Measurements from ENCODE around the gene ZKSCAN1. TPM values are rescaled to one million over a fixed set of nuclear protein-coding genes. Genes with fewer than 3 reads are reported as not detected.

The ZKSCAN1 gene
- polyA plus RNA-seq, 2 donors = 10.5 to 25.0 TPM

GRCh38 chr7:100049441-100050291 is 34.3 kb downstream of the ZKSCAN1 start, which contains the start of gene ZSCAN21:
TSS of gene ZSCAN21 (plus strand) at chr7:100049774. CDS start at chr7:100057007, 7,233 bp downstream.
- H3K27ac ChIP-seq (ENCODE audit: low read depth in 2 of 2, low read length in 1 of 2) = peak within 1 kb of the TSS; percentile 92 to 99
- WGBS, 2 donors = 1% methylated on average over 46 to 47 of the region's 47 CpGs
- H3K36me3 ChIP-seq (ENCODE audit: control insufficient read depth in 2 of 2, insufficient read depth in 2 of 2, low read length in 1 of 2) = no peaks in the 10 kb centered on the region
- H3K27me3 ChIP-seq (ENCODE audit: control insufficient read depth in 1 of 2, insufficient read depth in 2 of 2, low read length in 2 of 2) = no peaks in the 10 kb centered on the region
- peak within 1 kb of the TSS; percentile 58 to 86 for H3K4me3 ChIP-seq (ENCODE audit: low read depth in 1 of 2, low read length in 2 of 2)
- no peaks in the 10 kb centered on the region for H3K4me1 ChIP-seq (ENCODE audit: control insufficient read depth in 2 of 2, insufficient read depth in 2 of 2, low read length in 1 of 2)
- no peaks in the 10 kb centered on the region for H3K9me3 ChIP-seq (ENCODE audit: control insufficient read depth in 2 of 2, insufficient read depth in 1 of 2, low read depth in 1 of 2, low read length in 1 of 2)

GRCh38 chr7:100051611-100052010 is 36.2 kb downstream of the ZKSCAN1 start:
- Histone ChIP-seq H3K36me3 (ENCODE audit: control insufficient read depth in 2 of 2, insufficient read depth in 2 of 2, low read length in 1 of 2) (no peaks in the 10 kb centered on the region), H3K27ac (ENCODE audit: low read depth in 2 of 2, low read length in 1 of 2) (no peak overlapping the region), H3K9me3 (ENCODE audit: control insufficient read depth in 2 of 2, insufficient read depth in 1 of 2, low read depth in 1 of 2, low read length in 1 of 2) (no peaks in the 10 kb centered on the region), H3K4me3 (ENCODE audit: low read depth in 1 of 2, low read length in 2 of 2) (no peak overlapping the region), H3K27me3 (ENCODE audit: control insufficient read depth in 1 of 2, insufficient read depth in 2 of 2, low read length in 2 of 2) (no peaks in the 10 kb centered on the region), H3K4me1 (ENCODE audit: control insufficient read depth in 2 of 2, insufficient read depth in 2 of 2, low read length in 1 of 2) (no peaks in the 10 kb centered on the region)
- WGBS, 2 donors = 68 to 86% methylated on average over 3 of the region's 3 CpGs

- Histone ChIP-seq H3K36me3 (ENCODE audit: control insufficient read depth in 2 of 2, insufficient read depth in 2 of 2, low read length in 1 of 2) (peaks cover 6 to 7% of the 10 kb centered on the region in 2 donors), H3K9me3 (ENCODE audit: control insufficient read depth in 2 of 2, insufficient read depth in 1 of 2, low read depth in 1 of 2, low read length in 1 of 2) (no peaks in the 10 kb centered on the region), H3K4me1 (ENCODE audit: control insufficient read depth in 2 of 2, insufficient read depth in 2 of 2, low read length in 1 of 2) (peaks cover 0 to 2% of the 10 kb centered on the region in 2 donors), H3K27ac (ENCODE audit: low read depth in 2 of 2, low read length in 1 of 2) (no peak overlapping the region), H3K4me3 (ENCODE audit: low read depth in 1 of 2, low read length in 2 of 2) (no peak overlapping the region), H3K27me3 (ENCODE audit: control insufficient read depth in 1 of 2, insufficient read depth in 2 of 2, low read length in 2 of 2) (no peaks in the 10 kb centered on the region)
- 30 to 42% methylated on average over 3 of the region's 3 CpGs for WGBS, 2 donors
Observed at GRCh38 chr7:100053215-100053614, 37.8 kb downstream of the ZKSCAN1 start.

DNA sequence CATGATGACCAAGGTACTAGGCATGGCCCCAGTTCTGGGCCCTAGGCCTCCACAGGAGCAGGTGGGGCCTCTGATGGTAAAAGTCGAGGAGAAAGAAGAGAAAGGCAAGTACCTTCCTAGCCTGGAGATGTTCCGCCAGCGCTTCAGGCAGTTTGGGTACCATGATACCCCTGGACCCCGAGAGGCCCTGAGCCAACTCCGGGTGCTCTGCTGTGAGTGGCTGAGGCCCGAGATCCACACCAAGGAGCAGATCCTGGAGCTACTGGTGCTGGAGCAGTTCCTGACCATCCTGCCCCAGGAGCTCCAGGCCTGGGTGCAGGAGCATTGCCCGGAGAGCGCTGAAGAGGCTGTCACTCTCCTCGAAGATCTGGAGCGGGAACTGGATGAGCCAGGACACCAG is 41.6 kb downstream of the ZKSCAN1 start:
- Histone ChIP-seq H3K36me3 (ENCODE audit: control insufficient read depth in 2 of 2, insufficient read depth in 2 of 2, low read length in 1 of 2) (peaks cover 8 to 13% of the 10 kb centered on the region in 2 donors), H3K9me3 (ENCODE audit: control insufficient read depth in 2 of 2, insufficient read depth in 1 of 2, low read depth in 1 of 2, low read length in 1 of 2) (no peaks in the 10 kb centered on the region)
- WGBS, 2 donors = 93 to 95% methylated on average over 10 of the region's 10 CpGs

DNA sequence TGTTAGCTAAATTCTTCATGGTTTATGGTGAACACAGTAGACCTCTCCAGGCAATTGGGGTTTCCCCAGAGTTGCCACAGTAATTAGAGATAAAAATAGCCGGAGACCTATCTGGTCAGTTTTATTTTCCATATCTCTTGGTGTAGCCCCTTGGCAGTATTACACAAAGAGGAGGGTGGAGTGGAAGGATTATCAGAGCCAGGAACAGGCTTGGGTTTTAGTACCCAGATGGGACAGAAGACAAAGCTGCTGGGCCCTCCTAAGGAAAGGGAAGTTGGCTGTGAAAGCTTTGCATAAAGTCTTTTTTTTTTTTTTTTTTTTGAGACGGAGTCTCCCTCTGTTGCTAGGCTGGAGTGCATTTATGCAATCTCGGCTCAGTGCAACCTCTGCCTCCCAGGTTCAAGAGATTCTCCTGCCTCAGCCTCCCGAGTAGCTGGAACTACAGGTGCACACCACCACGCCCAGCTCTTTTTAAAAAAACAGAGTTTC is 43.9 kb downstream of the ZKSCAN1 start:
- Histone ChIP-seq H3K4me3 (ENCODE audit: low read depth in 1 of 2, low read length in 2 of 2) (no peak overlapping the region), H3K27ac (ENCODE audit: low read depth in 2 of 2, low read length in 1 of 2) (no peak overlapping the region), H3K9me3 (ENCODE audit: control insufficient read depth in 2 of 2, insufficient read depth in 1 of 2, low read depth in 1 of 2, low read length in 1 of 2) (no peaks in the 10 kb centered on the region), H3K27me3 (ENCODE audit: control insufficient read depth in 1 of 2, insufficient read depth in 2 of 2, low read length in 2 of 2) (no peaks in the 10 kb centered on the region), H3K36me3 (ENCODE audit: control insufficient read depth in 2 of 2, insufficient read depth in 2 of 2, low read length in 1 of 2) (peaks cover 13 to 17% of the 10 kb centered on the region in 2 donors), H3K4me1 (ENCODE audit: control insufficient read depth in 2 of 2, insufficient read depth in 2 of 2, low read length in 1 of 2) (peaks cover 0 to 2% of the 10 kb centered on the region in 2 donors)
- WGBS, 2 donors = 90 to 93% methylated on average over 5 of the region's 5 CpGs

More for the DNA sequence above, 41.6 kb downstream of the ZKSCAN1 start:
- Histone ChIP-seq H3K27ac (ENCODE audit: low read depth in 2 of 2, low read length in 1 of 2) (no peak overlapping the region), H3K27me3 (ENCODE audit: control insufficient read depth in 1 of 2, insufficient read depth in 2 of 2, low read length in 2 of 2) (no peaks in the 10 kb centered on the region), H3K4me1 (ENCODE audit: control insufficient read depth in 2 of 2, insufficient read depth in 2 of 2, low read length in 1 of 2) (peaks cover 0 to 2% of the 10 kb centered on the region in 2 donors), H3K4me3 (ENCODE audit: low read depth in 1 of 2, low read length in 2 of 2) (no peak overlapping the region)

DNA sequence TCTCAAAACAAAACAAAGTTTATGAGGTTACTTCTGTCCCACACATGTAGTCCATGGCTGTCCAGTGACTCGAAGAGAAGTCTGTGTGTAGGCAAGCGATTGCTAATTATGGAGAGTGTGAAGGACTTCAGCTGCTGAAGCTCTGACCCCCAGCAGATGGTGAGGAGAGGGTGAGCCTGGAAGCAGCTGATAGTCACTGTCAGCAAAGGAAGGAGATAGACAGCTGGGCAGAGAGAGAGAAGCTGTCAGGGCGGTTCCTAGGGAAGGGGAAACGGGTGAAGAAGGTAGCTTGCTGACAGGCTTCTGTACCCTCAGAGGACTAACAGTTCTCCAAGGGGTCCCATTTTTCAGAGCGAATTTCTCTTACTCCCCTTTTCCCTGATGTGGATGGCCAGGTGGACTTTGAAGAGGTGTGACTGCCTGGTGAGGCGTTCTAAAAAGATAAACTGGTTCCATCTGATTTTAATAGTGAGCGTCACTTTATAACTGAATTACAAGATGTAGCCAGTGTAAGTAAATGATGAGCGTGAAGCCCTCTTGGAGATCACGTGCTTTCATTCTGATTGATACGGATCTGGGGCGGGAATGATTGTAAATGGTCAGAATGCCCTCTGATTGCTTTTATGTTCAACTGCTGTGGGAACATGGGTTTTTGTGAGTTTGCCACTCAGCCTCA is 46.3 kb downstream of the ZKSCAN1 start:
- Histone ChIP-seq H3K27ac (ENCODE audit: low read depth in 2 of 2, low read length in 1 of 2) (no peak overlapping the region), H3K4me3 (ENCODE audit: low read depth in 1 of 2, low read length in 2 of 2) (no peak overlapping the region), H3K27me3 (ENCODE audit: control insufficient read depth in 1 of 2, insufficient read depth in 2 of 2, low read length in 2 of 2) (no peaks in the 10 kb centered on the region), H3K4me1 (ENCODE audit: control insufficient read depth in 2 of 2, insufficient read depth in 2 of 2, low read length in 1 of 2) (peaks cover 0 to 2% of the 10 kb centered on the region in 2 donors), H3K36me3 (ENCODE audit: control insufficient read depth in 2 of 2, insufficient read depth in 2 of 2, low read length in 1 of 2) (peaks cover 16 to 21% of the 10 kb centered on the region in 2 donors), H3K9me3 (ENCODE audit: control insufficient read depth in 2 of 2, insufficient read depth in 1 of 2, low read depth in 1 of 2, low read length in 1 of 2) (no peaks in the 10 kb centered on the region)
- 93 to 94% methylated on average over 11 of the region's 11 CpGs for WGBS, 2 donors

- Histone ChIP-seq H3K36me3 (ENCODE audit: control insufficient read depth in 2 of 2, insufficient read depth in 2 of 2, low read length in 1 of 2) (peaks cover 9 to 12% of the 10 kb centered on the region in 2 donors), H3K27ac (ENCODE audit: low read depth in 2 of 2, low read length in 1 of 2) (no peak overlapping the region), H3K4me1 (ENCODE audit: control insufficient read depth in 2 of 2, insufficient read depth in 2 of 2, low read length in 1 of 2) (no peaks in the 10 kb centered on the region), H3K9me3 (ENCODE audit: control insufficient read depth in 2 of 2, insufficient read depth in 1 of 2, low read depth in 1 of 2, low read length in 1 of 2) (no peaks in the 10 kb centered on the region), H3K27me3 (ENCODE audit: control insufficient read depth in 1 of 2, insufficient read depth in 2 of 2, low read length in 2 of 2) (no peaks in the 10 kb centered on the region), H3K4me3 (ENCODE audit: low read depth in 1 of 2, low read length in 2 of 2) (no peak overlapping the region)
- WGBS, 2 donors = 92 to 98% methylated on average over 4 of the region's 4 CpGs
Observed at GRCh38 chr7:100063376-100063775, 48.0 kb downstream of the ZKSCAN1 start.

DNA sequence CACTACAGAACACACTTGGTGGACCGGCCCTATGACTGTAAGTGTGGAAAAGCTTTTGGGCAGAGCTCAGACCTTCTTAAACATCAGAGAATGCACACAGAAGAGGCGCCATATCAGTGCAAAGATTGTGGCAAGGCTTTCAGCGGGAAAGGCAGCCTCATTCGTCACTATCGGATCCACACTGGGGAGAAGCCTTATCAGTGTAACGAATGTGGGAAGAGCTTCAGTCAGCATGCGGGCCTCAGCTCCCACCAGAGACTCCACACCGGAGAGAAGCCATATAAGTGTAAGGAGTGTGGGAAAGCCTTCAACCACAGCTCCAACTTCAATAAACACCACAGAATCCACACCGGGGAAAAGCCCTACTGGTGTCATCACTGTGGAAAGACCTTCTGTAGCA is 48.8 kb downstream of the ZKSCAN1 start:
- H3K36me3 ChIP-seq (ENCODE audit: control insufficient read depth in 2 of 2, insufficient read depth in 2 of 2, low read length in 1 of 2) = peaks cover 9 to 12% of the 10 kb centered on the region in 2 donors
- H3K9me3 ChIP-seq (ENCODE audit: control insufficient read depth in 2 of 2, insufficient read depth in 1 of 2, low read depth in 1 of 2, low read length in 1 of 2) = no peaks in the 10 kb centered on the region
- H3K27ac ChIP-seq (ENCODE audit: low read depth in 2 of 2, low read length in 1 of 2) = no peak overlapping the region
- H3K27me3 ChIP-seq (ENCODE audit: control insufficient read depth in 1 of 2, insufficient read depth in 2 of 2, low read length in 2 of 2) = no peaks in the 10 kb centered on the region
- WGBS, 2 donors = 91 to 93% methylated on average over 9 of the region's 9 CpGs
- H3K4me1 ChIP-seq (ENCODE audit: control insufficient read depth in 2 of 2, insufficient read depth in 2 of 2, low read length in 1 of 2) = no peaks in the 10 kb centered on the region
- H3K4me3 ChIP-seq (ENCODE audit: low read depth in 1 of 2, low read length in 2 of 2) = no peak overlapping the region

GRCh38 chr7:100065452-100066186 is 50.2 kb downstream of the ZKSCAN1 start:
- H3K4me1 ChIP-seq (ENCODE audit: control insufficient read depth in 2 of 2, insufficient read depth in 2 of 2, low read length in 1 of 2) = no peaks in the 10 kb centered on the region
- H3K27me3 ChIP-seq (ENCODE audit: control insufficient read depth in 1 of 2, insufficient read depth in 2 of 2, low read length in 2 of 2) = no peaks in the 10 kb centered on the region
- peaks cover 1 to 7% of the 10 kb centered on the region in 2 donors for H3K9me3 ChIP-seq (ENCODE audit: control insufficient read depth in 2 of 2, insufficient read depth in 1 of 2, low read depth in 1 of 2, low read length in 1 of 2)
- peak overlapping the region in 1 of 2 donors; percentile 26 for H3K27ac ChIP-seq (ENCODE audit: low read depth in 2 of 2, low read length in 1 of 2)
- WGBS, 2 donors = 52 to 59% methylated on average over 8 of the region's 8 CpGs
- H3K4me3 ChIP-seq (ENCODE audit: low read depth in 1 of 2, low read length in 2 of 2) = no peak overlapping the region
- peaks cover 9 to 17% of the 10 kb centered on the region in 2 donors for H3K36me3 ChIP-seq (ENCODE audit: control insufficient read depth in 2 of 2, insufficient read depth in 2 of 2, low read length in 1 of 2)

Measured in esophagus (tissue), 2 donors.